Measurements from ENCODE around the gene DGKG.

DGKG gene

GRCh38 chr3:186189492-186189891 lies 172.5 kb downstream of the DGKG start:
- H3K27me3 ChIP-seq (ENCODE audit: control insufficient read depth, insufficient read depth, low read length): peaks cover 14% of the 10 kb centered on the region
- no peak overlapping the region for H3K4me3 ChIP-seq (ENCODE audit: low read length)
- no CpG with 5 or more reads among the region's 2 CpGs for WGBS (ENCODE audit: insufficient coverage, insufficient read length)
- H3K4me1 ChIP-seq (ENCODE audit: control insufficient read depth, insufficient read depth, low read length): no peaks in the 10 kb centered on the region; the same call in 1 of the 2 replicates
- H3K36me3 ChIP-seq (ENCODE audit: control insufficient read depth, insufficient read depth, low read length): no peaks in the 10 kb centered on the region; the same call in 1 of the 2 replicates
- no peak for DNase-seq (ENCODE audit: low read depth, low spot score)
- H3K9me3 ChIP-seq (ENCODE audit: control insufficient read depth, insufficient read depth, low read length): no peaks in the 10 kb centered on the region
- no peak overlapping the region for H3K27ac ChIP-seq (ENCODE audit: low read length)

GRCh38 chr3:186187401-186188275 lies 174.4 kb downstream of the DGKG start:
- WGBS (ENCODE audit: insufficient coverage, insufficient read length): no CpG with 5 or more reads among the region's 11 CpGs
- H3K4me3 ChIP-seq (ENCODE audit: low read length): no peak overlapping the region
- no peak for DNase-seq (ENCODE audit: low read depth, low spot score)
- H3K27ac ChIP-seq (ENCODE audit: low read length): no peak overlapping the region
- no peaks in the 10 kb centered on the region for H3K9me3 ChIP-seq (ENCODE audit: control insufficient read depth, insufficient read depth, low read length)
- H3K27me3 ChIP-seq (ENCODE audit: control insufficient read depth, insufficient read depth, low read length): peaks cover 6% of the 10 kb centered on the region; the same call in 1 of the 2 replicates
- no peaks in the 10 kb centered on the region; the same call in 1 of the 2 replicates for H3K36me3 ChIP-seq (ENCODE audit: control insufficient read depth, insufficient read depth, low read length)
- no peaks in the 10 kb centered on the region for H3K4me1 ChIP-seq (ENCODE audit: control insufficient read depth, insufficient read depth, low read length)

GRCh38 chr3:186185194-186185787 lies 176.7 kb downstream of the DGKG start:
- Histone ChIP-seq H3K4me1 (ENCODE audit: control insufficient read depth, insufficient read depth, low read length) (no peaks in the 10 kb centered on the region), H3K27me3 (ENCODE audit: control insufficient read depth, insufficient read depth, low read length) (no peaks in the 10 kb centered on the region; the same call in 1 of the 2 replicates), H3K9me3 (ENCODE audit: control insufficient read depth, insufficient read depth, low read length) (no peaks in the 10 kb centered on the region), H3K27ac (ENCODE audit: low read length) (no peak overlapping the region), H3K36me3 (ENCODE audit: control insufficient read depth, insufficient read depth, low read length) (no peaks in the 10 kb centered on the region; the same call in 1 of the 2 replicates), H3K4me3 (ENCODE audit: low read length) (no peak overlapping the region)
- no CpG with 5 or more reads among the region's 2 CpGs for WGBS (ENCODE audit: insufficient coverage, insufficient read length)
- DNase-seq (ENCODE audit: low read depth, low spot score): no peak

GRCh38 chr3:186184021-186184420 lies 178.0 kb downstream of the DGKG start:
- DNase-seq (ENCODE audit: low read depth, low spot score): no peak
- H3K27ac ChIP-seq (ENCODE audit: low read length): no peak overlapping the region
- H3K36me3 ChIP-seq (ENCODE audit: control insufficient read depth, insufficient read depth, low read length): no peaks in the 10 kb centered on the region; the same call in 1 of the 2 replicates
- no peak overlapping the region for H3K4me3 ChIP-seq (ENCODE audit: low read length)
- no peaks in the 10 kb centered on the region for H3K4me1 ChIP-seq (ENCODE audit: control insufficient read depth, insufficient read depth, low read length)
- H3K27me3 ChIP-seq (ENCODE audit: control insufficient read depth, insufficient read depth, low read length): no peaks in the 10 kb centered on the region
- WGBS (ENCODE audit: insufficient coverage, insufficient read length): no CpG with 5 or more reads among the region's 2 CpGs
- H3K9me3 ChIP-seq (ENCODE audit: control insufficient read depth, insufficient read depth, low read length): no peaks in the 10 kb centered on the region

- Histone ChIP-seq H3K27ac (ENCODE audit: low read length) (no peak overlapping the region), H3K9me3 (ENCODE audit: control insufficient read depth, insufficient read depth, low read length) (no peaks in the 10 kb centered on the region), H3K4me1 (ENCODE audit: control insufficient read depth, insufficient read depth, low read length) (no peaks in the 10 kb centered on the region), H3K4me3 (ENCODE audit: low read length) (no peak overlapping the region), H3K36me3 (ENCODE audit: control insufficient read depth, insufficient read depth, low read length) (no peaks in the 10 kb centered on the region; the same call in 1 of the 2 replicates), H3K27me3 (ENCODE audit: control insufficient read depth, insufficient read depth, low read length) (no peaks in the 10 kb centered on the region)
- WGBS (ENCODE audit: insufficient coverage, insufficient read length): no CpG with 5 or more reads among the region's 6 CpGs
- DNase-seq (ENCODE audit: low read depth, low spot score): no peak
Observed at GRCh38 chr3:186182850-186183249, 179.2 kb downstream of the DGKG start.

GRCh38 chr3:186181901-186182300 lies 180.1 kb downstream of the DGKG start:
- Histone ChIP-seq H3K27ac (ENCODE audit: low read length) (no peak overlapping the region), H3K27me3 (ENCODE audit: control insufficient read depth, insufficient read depth, low read length) (no peaks in the 10 kb centered on the region), H3K36me3 (ENCODE audit: control insufficient read depth, insufficient read depth, low read length) (no peaks in the 10 kb centered on the region; the same call in 1 of the 2 replicates), H3K4me1 (ENCODE audit: control insufficient read depth, insufficient read depth, low read length) (no peaks in the 10 kb centered on the region), H3K4me3 (ENCODE audit: low read length) (no peak overlapping the region), H3K9me3 (ENCODE audit: control insufficient read depth, insufficient read depth, low read length) (no peaks in the 10 kb centered on the region)
- no peak for DNase-seq (ENCODE audit: low read depth, low spot score)
- WGBS (ENCODE audit: insufficient coverage, insufficient read length): no CpG with 5 or more reads among the region's 2 CpGs

- H3K9me3 ChIP-seq (ENCODE audit: control insufficient read depth, insufficient read depth, low read length): no peaks in the 10 kb centered on the region
- DNase-seq (ENCODE audit: low read depth, low spot score): no peak
- no peaks in the 10 kb centered on the region for H3K27me3 ChIP-seq (ENCODE audit: control insufficient read depth, insufficient read depth, low read length)
- no peak overlapping the region for H3K4me3 ChIP-seq (ENCODE audit: low read length)
- no peak overlapping the region for H3K27ac ChIP-seq (ENCODE audit: low read length)
- H3K36me3 ChIP-seq (ENCODE audit: control insufficient read depth, insufficient read depth, low read length): no peaks in the 10 kb centered on the region
- H3K4me1 ChIP-seq (ENCODE audit: control insufficient read depth, insufficient read depth, low read length): no peaks in the 10 kb centered on the region
- no CpG with 5 or more reads among the region's 6 CpGs for WGBS (ENCODE audit: insufficient coverage, insufficient read length)
Observed at GRCh38 chr3:186180891-186181481, 181.0 kb downstream of the DGKG start.

- 100% methylated on average over 2 of the region's 5 CpGs for WGBS (ENCODE audit: insufficient coverage, insufficient read length)
- Histone ChIP-seq H3K4me3 (ENCODE audit: low read length) (no peak overlapping the region), H3K9me3 (ENCODE audit: control insufficient read depth, insufficient read depth, low read length) (no peaks in the 10 kb centered on the region), H3K27me3 (ENCODE audit: control insufficient read depth, insufficient read depth, low read length) (no peaks in the 10 kb centered on the region), H3K27ac (ENCODE audit: low read length) (no peak overlapping the region), H3K36me3 (ENCODE audit: control insufficient read depth, insufficient read depth, low read length) (no peaks in the 10 kb centered on the region), H3K4me1 (ENCODE audit: control insufficient read depth, insufficient read depth, low read length) (no peaks in the 10 kb centered on the region)
- no peak for DNase-seq (ENCODE audit: low read depth, low spot score)
Observed at GRCh38 chr3:186180151-186180550, 181.9 kb downstream of the DGKG start.

GRCh38 chr3:186178412-186178811 lies 183.6 kb downstream of the DGKG start:
- no peak for DNase-seq (ENCODE audit: low read depth, low spot score)
- no peaks in the 10 kb centered on the region for H3K36me3 ChIP-seq (ENCODE audit: control insufficient read depth, insufficient read depth, low read length)
- WGBS (ENCODE audit: insufficient coverage, insufficient read length): no CpG with 5 or more reads among the region's 4 CpGs
- H3K27ac ChIP-seq (ENCODE audit: low read length): no peak overlapping the region
- no peaks in the 10 kb centered on the region for H3K27me3 ChIP-seq (ENCODE audit: control insufficient read depth, insufficient read depth, low read length)
- no peaks in the 10 kb centered on the region for H3K9me3 ChIP-seq (ENCODE audit: control insufficient read depth, insufficient read depth, low read length)
- no peaks in the 10 kb centered on the region for H3K4me1 ChIP-seq (ENCODE audit: control insufficient read depth, insufficient read depth, low read length)
- H3K4me3 ChIP-seq (ENCODE audit: low read length): no peak overlapping the region

GRCh38 chr3:186176373-186176990 lies 185.6 kb downstream of the DGKG start:
- Histone ChIP-seq H3K27me3 (ENCODE audit: control insufficient read depth, insufficient read depth, low read length) (no peaks in the 10 kb centered on the region), H3K9me3 (ENCODE audit: control insufficient read depth, insufficient read depth, low read length) (no peaks in the 10 kb centered on the region), H3K27ac (ENCODE audit: low read length) (no peak overlapping the region), H3K4me1 (ENCODE audit: control insufficient read depth, insufficient read depth, low read length) (no peaks in the 10 kb centered on the region), H3K4me3 (ENCODE audit: low read length) (no peak overlapping the region), H3K36me3 (ENCODE audit: control insufficient read depth, insufficient read depth, low read length) (no peaks in the 10 kb centered on the region)
- DNase-seq (ENCODE audit: low read depth, low spot score): no peak
- WGBS (ENCODE audit: insufficient coverage, insufficient read length): no CpG with 5 or more reads among the region's 6 CpGs
